HG03342 (cell line): ENCODE data around the gene ACP2.
"Not testable (repeated sequence)": the region's sequence is repeated elsewhere in the genome, so short reads cannot be mapped to it uniquely, and the experiment has no call there.

Source experiments
- ATAC-seq: cut with Tn5 transposase; IDR thresholded peaks from one replicate; pipeline ENCODE4 v1.9.1; 2021; ENCODE audit warnings: mild to moderate bottlenecking, moderate library complexity; ENCODE audit not compliant: unreplicated experiment

ACP2 gene

GRCh38 chr11:47208008-47208552, 40.5 kb downstream of the ACP2 start:
- not testable (repeated sequence) for ATAC-seq

GRCh38 chr11:47207459-47207858, 41.2 kb downstream of the ACP2 start:
- ATAC-seq = no peak

GRCh38 chr11:47206577-47206976, 42.0 kb downstream of the ACP2 start:
- not testable (repeated sequence) for ATAC-seq

- no peak for ATAC-seq
These were observed 44.0 kb downstream of the ACP2 start for GRCh38 chr11:47204637-47204989.

GRCh38 chr11:47202576-47202975, 46.0 kb downstream of the ACP2 start:
- no peak for ATAC-seq

- no peak for ATAC-seq
These were observed 47.6 kb downstream of the ACP2 start for GRCh38 chr11:47201015-47201414.

GRCh38 chr11:47198161-47198560, 50.5 kb downstream of the ACP2 start:
- not testable (repeated sequence) for ATAC-seq

- no peak for ATAC-seq
These were observed 56.5 kb downstream of the ACP2 start for GRCh38 chr11:47192111-47192510.

GRCh38 chr11:47191137-47191536, 57.5 kb downstream of the ACP2 start:
- not testable (repeated sequence) for ATAC-seq
